Neural progenitor cell (in vitro differentiated cells): Measurements from ENCODE around the gene UNCX.

ENCODE experiments used
- EZH2 ChIP-seq: fragments of 200-600 bp; sonication (generic); IDR thresholded peaks from 2 replicates; pipeline ENCODE4 v1.6.1; 2017; ENCODE audit warnings: antibody characterized with exemption, mild to moderate bottlenecking, moderate library complexity
- EZH2phosphoT487 ChIP-seq: fragments of 200-600 bp; sonication (generic); IDR thresholded peaks from 2 replicates; pipeline ENCODE4 v1.6.1; 2017; ENCODE audit warnings: antibody characterized with exemption
- TF ChIP-seq, protein P1 (sequence below): fragments of 200-600 bp; sonication (generic); IDR thresholded peaks from 2 replicates; pipeline ENCODE4 v1.5.1; 2017; ENCODE audit warnings: antibody characterized with exemption, mild to moderate bottlenecking

DNA sequence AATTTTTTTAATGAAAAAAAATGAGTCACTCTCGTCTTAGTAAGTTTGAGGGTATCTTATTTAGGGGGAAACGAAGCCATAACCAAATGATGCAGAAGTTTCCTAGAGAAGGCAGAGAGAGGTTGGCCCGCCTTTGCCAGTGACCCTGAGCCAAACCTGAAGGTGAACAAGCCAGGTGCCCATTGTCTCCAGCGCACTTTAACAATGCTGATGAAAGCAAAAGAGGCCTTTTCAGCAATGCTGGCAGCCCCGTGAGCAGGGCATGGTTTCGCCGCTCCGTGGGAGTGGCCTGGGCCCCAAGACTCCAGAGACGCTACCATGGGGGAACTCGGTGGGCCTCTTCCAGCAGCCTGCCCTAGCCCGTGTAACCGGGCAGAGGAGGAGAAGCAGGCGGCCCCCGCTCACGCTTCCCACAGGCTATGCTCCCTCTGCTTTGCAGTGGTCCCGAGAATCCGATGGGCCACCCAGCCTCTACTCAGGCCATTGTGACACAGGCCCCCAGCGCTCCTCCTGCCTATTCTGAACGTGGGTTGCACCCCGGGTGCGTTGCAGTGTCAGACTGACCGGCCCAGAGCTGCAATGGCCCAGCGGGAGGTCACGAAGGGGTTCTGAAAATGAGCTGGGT is 14.0 kb upstream of the UNCX start:
- TF ChIP-seq, protein P1, sequence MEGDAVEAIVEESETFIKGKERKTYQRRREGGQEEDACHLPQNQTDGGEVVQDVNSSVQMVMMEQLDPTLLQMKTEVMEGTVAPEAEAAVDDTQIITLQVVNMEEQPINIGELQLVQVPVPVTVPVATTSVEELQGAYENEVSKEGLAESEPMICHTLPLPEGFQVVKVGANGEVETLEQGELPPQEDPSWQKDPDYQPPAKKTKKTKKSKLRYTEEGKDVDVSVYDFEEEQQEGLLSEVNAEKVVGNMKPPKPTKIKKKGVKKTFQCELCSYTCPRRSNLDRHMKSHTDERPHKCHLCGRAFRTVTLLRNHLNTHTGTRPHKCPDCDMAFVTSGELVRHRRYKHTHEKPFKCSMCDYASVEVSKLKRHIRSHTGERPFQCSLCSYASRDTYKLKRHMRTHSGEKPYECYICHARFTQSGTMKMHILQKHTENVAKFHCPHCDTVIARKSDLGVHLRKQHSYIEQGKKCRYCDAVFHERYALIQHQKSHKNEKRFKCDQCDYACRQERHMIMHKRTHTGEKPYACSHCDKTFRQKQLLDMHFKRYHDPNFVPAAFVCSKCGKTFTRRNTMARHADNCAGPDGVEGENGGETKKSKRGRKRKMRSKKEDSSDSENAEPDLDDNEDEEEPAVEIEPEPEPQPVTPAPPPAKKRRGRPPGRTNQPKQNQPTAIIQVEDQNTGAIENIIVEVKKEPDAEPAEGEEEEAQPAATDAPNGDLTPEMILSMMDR: no peak
- TF ChIP-seq EZH2 (no peak), EZH2phosphoT487 (no peak)
